Measurements from ENCODE around the gene IER3IP1.
"Not testable (repeated sequence)": the region's sequence is repeated elsewhere in the genome, so short reads cannot be mapped to it uniquely, and the experiment has no call there.

Gene IER3IP1

GRCh38 chr18:47166294-47166693 is 9.9 kb downstream of the IER3IP1 start:
- no peaks in the 10 kb centered on the region for H3K36me3 ChIP-seq
- DNase-seq: no peak
- H3K9me3 ChIP-seq: no peaks in the 10 kb centered on the region
- TF ChIP-seq CTCF (IDR thresholded peaks at IDR 0.05; ENCODE audit: low read depth, low read length): no peak
- no peaks in the 10 kb centered on the region for H3K27me3 ChIP-seq
- no peaks in the 10 kb centered on the region for H3K4me1 ChIP-seq
- no peak overlapping the region for H3K4me3 ChIP-seq (ENCODE audit: low read depth, low read length)

GRCh38 chr18:47163241-47163640 is 12.9 kb downstream of the IER3IP1 start:
- no peak for TF ChIP-seq CTCF (IDR thresholded peaks at IDR 0.05; ENCODE audit: low read depth, low read length)

GRCh38 chr18:47160256-47160655 is 15.9 kb downstream of the IER3IP1 start:
- Histone ChIP-seq H3K9me3 (no peaks in the 10 kb centered on the region), H3K4me1 (no peaks in the 10 kb centered on the region), H3K4me3 (ENCODE audit: low read depth, low read length) (no peak overlapping the region), H3K27me3 (no peaks in the 10 kb centered on the region), H3K36me3 (no peaks in the 10 kb centered on the region)
- no peak for TF ChIP-seq CTCF (IDR thresholded peaks at IDR 0.05; ENCODE audit: low read depth, low read length)
- DNase-seq: no peak

More at GRCh38 chr18:47163241-47163640, 12.9 kb downstream of the IER3IP1 start:
- Histone ChIP-seq H3K9me3 (no peaks in the 10 kb centered on the region), H3K27me3 (no peaks in the 10 kb centered on the region), H3K4me1 (no peaks in the 10 kb centered on the region), H3K36me3 (no peaks in the 10 kb centered on the region), H3K4me3 (ENCODE audit: low read depth, low read length) (no peak overlapping the region)
- no peak for DNase-seq

- H3K36me3 ChIP-seq; H3K4me3 ChIP-seq (ENCODE audit: low read depth, low read length); DNase-seq; H3K9me3 ChIP-seq; H3K4me1 ChIP-seq; H3K27me3 ChIP-seq: not testable (repeated sequence)
Measured at GRCh38 chr18:47158404-47158803, 17.8 kb downstream of the IER3IP1 start.

GRCh38 chr18:47151439-47151838 is 24.7 kb downstream of the IER3IP1 start:
- Histone ChIP-seq H3K27me3 (no peaks in the 10 kb centered on the region), H3K4me3 (ENCODE audit: low read depth, low read length) (peak overlapping the region; percentile 69), H3K4me1 (no peaks in the 10 kb centered on the region), H3K9me3 (no peaks in the 10 kb centered on the region), H3K36me3 (no peaks in the 10 kb centered on the region)
- no peak for TF ChIP-seq CTCF (IDR thresholded peaks at IDR 0.05; ENCODE audit: low read depth, low read length)
- no peak for DNase-seq

- Histone ChIP-seq H3K27me3 (no peaks in the 10 kb centered on the region), H3K4me1 (no peaks in the 10 kb centered on the region), H3K4me3 (ENCODE audit: low read depth, low read length) (peak overlapping the region; percentile 69), H3K9me3 (no peaks in the 10 kb centered on the region), H3K36me3 (no peaks in the 10 kb centered on the region)
- DNase-seq: peak; percentile 6
- no peak for TF ChIP-seq CTCF (IDR thresholded peaks at IDR 0.05; ENCODE audit: low read depth, low read length)
Measured at GRCh38 chr18:47150824-47151366, 25.3 kb downstream of the IER3IP1 start.
